ENCODE data around the gene ARHGEF10L. TPM values are rescaled to one million over a fixed set of nuclear protein-coding genes. Genes with fewer than 3 reads are reported as not detected.

The ARHGEF10L gene
- total RNA-seq, 1 experiment from 2014 or later: 11.2 TPM

GRCh38 chr1:17607644-17608581 lies 68.4 kb downstream of the ARHGEF10L start:
- POLR2A ChIA-PET (ENCODE audit: unreplicated experiment): no interaction called here

GRCh38 chr1:17609529-17609928 lies 70.0 kb downstream of the ARHGEF10L start:
- no peaks in the 10 kb centered on the region for H3K27me3 ChIP-seq (ENCODE audit: low read length)
- ATAC-seq (no peak), DNase-seq (no peak)
- no peaks in the 10 kb centered on the region for H3K79me2 ChIP-seq (ENCODE audit: low read length)
- no peak overlapping the region for H3K4me3 ChIP-seq (ENCODE audit: low read length)
- H3K4me2 ChIP-seq (ENCODE audit: low read length): no peak overlapping the region
- TF ChIP-seq CTCF (conservative IDR thresholded peaks at IDR 0.05; ENCODE audit: low read depth, low read length) (no peak), EZH2 (IDR thresholded peaks at IDR 0.05; ENCODE audit: low read length, unreplicated experiment) (no peak), EZH2phosphoT487 (IDR thresholded peaks at IDR 0.05; ENCODE audit: borderline replicate concordance, low read length) (no peak)
- no peaks in the 10 kb centered on the region for H3K9me2 ChIP-seq (replicated peaks; ENCODE audit: low read length)
- no peaks in the 10 kb centered on the region for H3K4me1 ChIP-seq (ENCODE audit: insufficient read depth, low read length)
- no peaks in the 10 kb centered on the region for H3F3A ChIP-seq (ENCODE audit: low read length, unreplicated experiment)
- H3K9me3 ChIP-seq (ENCODE audit: low read length): no peaks in the 10 kb centered on the region
- H2AFZ ChIP-seq (ENCODE audit: low read length): no peak overlapping the region
- no TSS peak for BruUV-seq (replicated peaks)
- CTCF ChIA-PET: no interaction called here
- H3K36me3 ChIP-seq (ENCODE audit: low read depth, low read length): no peaks in the 10 kb centered on the region
- intact Hi-C loops (cut with micrococcal nuclease): no loop called here
- no peaks in the 10 kb centered on the region for H4K20me1 ChIP-seq (ENCODE audit: low read length)
- no peak overlapping the region for H3K27ac ChIP-seq (ENCODE audit: low read length)
- POLR2A ChIA-PET (ENCODE audit: unreplicated experiment): no interaction called here
- H3K9ac ChIP-seq (ENCODE audit: low read length): no peak overlapping the region

More at GRCh38 chr1:17607644-17608581, 68.4 kb downstream of the ARHGEF10L start:
- ATAC-seq (no peak), DNase-seq (no peak)
- Histone ChIP-seq H3K27ac (ENCODE audit: low read length) (no peak overlapping the region), H3K9ac (ENCODE audit: low read length) (no peak overlapping the region), H3K4me2 (ENCODE audit: low read length) (no peak overlapping the region), H4K20me1 (ENCODE audit: low read length) (no peaks in the 10 kb centered on the region), H3F3A (ENCODE audit: low read length, unreplicated experiment) (no peaks in the 10 kb centered on the region), H3K4me1 (ENCODE audit: insufficient read depth, low read length) (no peaks in the 10 kb centered on the region), H3K79me2 (ENCODE audit: low read length) (no peaks in the 10 kb centered on the region), H2AFZ (ENCODE audit: low read length) (no peak overlapping the region), H3K9me2 (replicated peaks; ENCODE audit: low read length) (no peaks in the 10 kb centered on the region), H3K27me3 (ENCODE audit: low read length) (no peaks in the 10 kb centered on the region), H3K4me3 (ENCODE audit: low read length) (no peak overlapping the region), H3K9me3 (ENCODE audit: low read length) (no peaks in the 10 kb centered on the region), H3K36me3 (ENCODE audit: low read depth, low read length) (no peaks in the 10 kb centered on the region)
- BruUV-seq (replicated peaks): no TSS peak
- TF ChIP-seq EZH2phosphoT487 (IDR thresholded peaks at IDR 0.05; ENCODE audit: borderline replicate concordance, low read length) (no peak), CTCF (conservative IDR thresholded peaks at IDR 0.05; ENCODE audit: low read depth, low read length) (no peak), EZH2 (IDR thresholded peaks at IDR 0.05; ENCODE audit: low read length, unreplicated experiment) (no peak)
- intact Hi-C loops (cut with micrococcal nuclease): no loop called here
- CTCF ChIA-PET: interaction anchor here (1.3 to 1.5 kb wide), 2 partner anchors 105 to 113 kb away, joined by 15 to 18 read pairs; no protein-coding TSS in a partner anchor

- Histone ChIP-seq H3K9me2 (replicated peaks; ENCODE audit: low read length) (no peaks in the 10 kb centered on the region), H4K20me1 (ENCODE audit: low read length) (no peaks in the 10 kb centered on the region), H3F3A (ENCODE audit: low read length, unreplicated experiment) (no peaks in the 10 kb centered on the region), H3K4me2 (ENCODE audit: low read length) (no peak overlapping the region), H3K36me3 (ENCODE audit: low read depth, low read length) (no peaks in the 10 kb centered on the region), H3K9ac (ENCODE audit: low read length) (no peak overlapping the region), H2AFZ (ENCODE audit: low read length) (no peak overlapping the region), H3K4me3 (ENCODE audit: low read length) (no peak overlapping the region), H3K4me1 (ENCODE audit: insufficient read depth, low read length) (no peaks in the 10 kb centered on the region), H3K79me2 (ENCODE audit: low read length) (no peaks in the 10 kb centered on the region), H3K27ac (ENCODE audit: low read length) (no peak overlapping the region), H3K27me3 (ENCODE audit: low read length) (no peaks in the 10 kb centered on the region), H3K9me3 (ENCODE audit: low read length) (no peaks in the 10 kb centered on the region)
- DNase-seq: no peak
- BruUV-seq (replicated peaks): no TSS peak
- no peak for ATAC-seq
- TF ChIP-seq CTCF (conservative IDR thresholded peaks at IDR 0.05; ENCODE audit: low read depth, low read length) (no peak), EZH2phosphoT487 (IDR thresholded peaks at IDR 0.05; ENCODE audit: borderline replicate concordance, low read length) (no peak), EZH2 (IDR thresholded peaks at IDR 0.05; ENCODE audit: low read length, unreplicated experiment) (no peak)
- ChIA-PET CTCF (no interaction called here), POLR2A (ENCODE audit: unreplicated experiment) (no interaction called here)
- intact Hi-C loops (cut with micrococcal nuclease): no loop called here
Measured at GRCh38 chr1:17610085-17610484, 70.6 kb downstream of the ARHGEF10L start.

All from PC-3 (cell line).